NCI-H2171 (cell line): Measurements from ENCODE around the gene NKTR.

Source experiments
- DNase-seq: peaks from one replicate; lab custom pipeline; 2025; lab: John Stamatoyannopoulos, UW

The NKTR gene

GRCh38 chr3:42651248-42652091 lies 51.0 kb downstream of the NKTR start:
- DNase-seq, result no peak

GRCh38 chr3:42652251-42652610 lies 51.7 kb downstream of the NKTR start:
- DNase-seq, result no peak

- DNase-seq, result no peak
These were observed 52.3 kb downstream of the NKTR start for GRCh38 chr3:42652611-42653302.

- no peak for DNase-seq
These were observed 52.7 kb downstream of the NKTR start for GRCh38 chr3:42653303-42653559.

- DNase-seq, result no peak
These were observed 53.3 kb downstream of the NKTR start, which contains the start of gene ZBTB47 for GRCh38 chr3:42653560-42654330. Gene ZBTB47, plus strand, starts transcription at chr3:42653697. Its CDS starts 4,659 bp downstream, at chr3:42658356.

GRCh38 chr3:42654331-42655201 lies 54.1 kb downstream of the NKTR start:
- DNase-seq, result no peak

GRCh38 chr3:42655331-42655888 lies 54.9 kb downstream of the NKTR start:
- no peak for DNase-seq

GRCh38 chr3:42655980-42656679 lies 55.6 kb downstream of the NKTR start:
- DNase-seq, result no peak

- DNase-seq, result no peak
These were observed 56.5 kb downstream of the NKTR start for GRCh38 chr3:42656680-42657610.

GRCh38 chr3:42657675-42658074 lies 57.2 kb downstream of the NKTR start:
- no peak for DNase-seq

- no peak for DNase-seq
These were observed 57.7 kb downstream of the NKTR start for GRCh38 chr3:42658091-42658770.

- no peak for DNase-seq
These were observed 58.4 kb downstream of the NKTR start for GRCh38 chr3:42658771-42659390.

GRCh38 chr3:42659451-42660130 lies 59.1 kb downstream of the NKTR start:
- DNase-seq, result no peak

- no peak for DNase-seq
These were observed 59.7 kb downstream of the NKTR start for GRCh38 chr3:42660131-42660715.

GRCh38 chr3:42660898-42661297 lies 60.4 kb downstream of the NKTR start:
- no peak for DNase-seq

- DNase-seq, result no peak
These were observed 61.1 kb downstream of the NKTR start for GRCh38 chr3:42661593-42662022.

- DNase-seq, result no peak
These were observed 61.7 kb downstream of the NKTR start for GRCh38 chr3:42662037-42662812.
